Natural killer cell (primary cell): ENCODE data around the gene TMEM161B. TPM values are rescaled to one million over a fixed set of nuclear protein-coding genes. Genes with fewer than 3 reads are reported as not detected.

Experiments used
- ATAC-seq, 3 donors: fragments of 150-1000 bp in 2 of 3; fragments of 200-7000 bp in 1 of 3; cut with Tn5 transposase; 1 replicate in 1 of 3; 2 replicates in 2 of 3; pipeline ENCODE4 v1.10.0; 2021; ENCODE audit warnings: mild to moderate bottlenecking in 2 of 3, moderate library complexity in 2 of 3
- DNase-seq, 2 donors: peaks; one replicate each; pipeline versions ENCODE4 v3.0.0 to v3.0.0-alpha.2; 2013 to 2021; ENCODE audit warnings: mixed read lengths in 1 of 2
- H3K27ac ChIP-seq: one replicate; pipeline ENCODE4 v1.5.1; 2013; ENCODE audit warnings: mild to moderate bottlenecking, low read length
- H3K27me3 ChIP-seq: one replicate; pipeline ENCODE4 v1.6.1; 2013; ENCODE audit warnings: low read length; ENCODE audit not compliant: control insufficient read depth, insufficient read depth
- H3K36me3 ChIP-seq: one replicate; pipeline ENCODE4 v1.6.1; 2013; ENCODE audit warnings: low read length; ENCODE audit not compliant: control insufficient read depth, insufficient read depth
- H3K4me1 ChIP-seq: one replicate; pipeline ENCODE4 v1.6.1; 2013; ENCODE audit warnings: low read length; ENCODE audit not compliant: control insufficient read depth, insufficient read depth
- H3K4me3 ChIP-seq: one replicate; pipeline ENCODE4 v1.5.1; 2013; ENCODE audit warnings: low read length
- H3K9me3 ChIP-seq: one replicate; pipeline ENCODE4 v1.6.1; 2013; ENCODE audit warnings: low read length; ENCODE audit not compliant: control insufficient read depth, insufficient read depth
- H3K27ac Mint-ChIP-seq, 2 donors: one replicate each; pipeline ENCODE4 v1.8.0; 2022; ENCODE audit warnings: mild to moderate bottlenecking in 2 of 2, mixed read lengths in 2 of 2, moderate library complexity in 1 of 2
- H3K27me3 Mint-ChIP-seq, 2 donors: one replicate each; pipeline ENCODE4 v1.8.0; 2022; ENCODE audit warnings: low read depth in 2 of 2, mixed read lengths in 2 of 2
- H3K36me3 Mint-ChIP-seq: one replicate; pipeline ENCODE4 v1.8.0; 2022; ENCODE audit warnings: mixed read lengths
- H3K4me1 Mint-ChIP-seq, 2 donors: one replicate each; pipeline ENCODE4 v1.8.0; 2022; ENCODE audit warnings: mixed read lengths in 2 of 2
- H3K4me3 Mint-ChIP-seq: one replicate; pipeline ENCODE4 v1.8.0; 2022; ENCODE audit warnings: mild to moderate bottlenecking, moderate library complexity, mixed read lengths
- H3K9me3 Mint-ChIP-seq, 2 donors: one replicate each; pipeline ENCODE4 v1.8.0; 2022; ENCODE audit warnings: mixed read lengths in 2 of 2
- CTCF ChIP-seq: fragments of 200-600 bp; IDR thresholded peaks from one replicate; pipeline ENCODE4 v1.8.0; 2022; ENCODE audit warnings: antibody characterized with exemption
- WGBS: methylation state at CpG from one replicate; pipeline ENCODE4 v1.1.7; 2013; ENCODE audit warnings: missing lambda C conversion rate; ENCODE audit not compliant: insufficient coverage; 5-methylcytosine and 5-hydroxymethylcytosine counted together
- intact Hi-C: fragments of 100-400 bp; cut with micrococcal nuclease; formaldehyde crosslinking; loops from one replicate; pipeline ENCODE4 v1.14.2; 2022
- total RNA-seq, 4 donors: library from RNA; stranded (reverse); fragments of 120-200 nt in 1 of 4; gene quantifications; one replicate each; pipeline versions ENCODE4 v1.2.3 to v1.2.4, GENCODE V29; 2013 to 2022

The TMEM161B gene
- total RNA-seq, 3 donors from 2014 or later (not counting 1 experiment from before 2014, with no cell fraction given), result 29.8 to 33.9 (median 33.2) TPM

- H3K9me3 Mint-ChIP-seq, result no peaks in the 10 kb centered on the region
- no peaks in the 10 kb centered on the region for H3K4me1 Mint-ChIP-seq
These were observed 18.7 kb upstream of the TMEM161B start for GRCh38 chr5:88287302-88287701.

DNA sequence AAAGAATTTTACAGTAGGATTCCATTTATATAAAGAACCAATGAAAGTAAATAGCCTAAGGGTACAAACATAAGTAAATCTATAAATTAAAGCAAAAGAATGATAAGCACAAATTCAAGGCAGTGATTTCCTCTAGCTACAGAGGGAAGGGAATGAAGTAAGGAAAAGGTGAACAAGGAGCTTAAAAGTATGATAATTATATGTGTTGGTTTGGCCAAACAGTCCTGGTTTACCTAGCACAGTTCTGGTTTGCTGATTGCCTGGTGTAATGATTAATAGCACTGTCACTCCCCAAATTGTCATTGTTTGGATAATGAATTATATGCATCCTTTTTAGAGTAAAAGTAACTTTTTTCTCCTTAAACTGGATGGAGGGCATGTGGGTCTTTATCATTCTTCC, 15.0 kb upstream of the TMEM161B start:
- Histone ChIP-seq H3K27ac (no peak overlapping the region), H3K9me3 (no peaks in the 10 kb centered on the region), H3K4me1 (no peaks in the 10 kb centered on the region), H3K36me3 (peaks cover 2% of the 10 kb centered on the region), H3K27me3 (no peaks in the 10 kb centered on the region), H3K4me3 (no peak overlapping the region)
- no peaks in the 10 kb centered on the region for H3K9me3 Mint-ChIP-seq
- ATAC-seq (no peak), DNase-seq (no peak)
- no peak overlapping the region for H3K27ac Mint-ChIP-seq
- H3K4me3 Mint-ChIP-seq, result no peak overlapping the region
- H3K27me3 Mint-ChIP-seq, result no peaks in the 10 kb centered on the region
- intact Hi-C loops, result no loop called here
- no peaks in the 10 kb centered on the region for H3K36me3 Mint-ChIP-seq
- peaks cover 0 to 5% of the 10 kb centered on the region in 2 donors for H3K4me1 Mint-ChIP-seq
- no peak for TF ChIP-seq CTCF

More at GRCh38 chr5:88287302-88287701, 18.7 kb upstream of the TMEM161B start:
- H3K36me3 Mint-ChIP-seq, result no peaks in the 10 kb centered on the region
- Histone ChIP-seq H3K4me1 (no peaks in the 10 kb centered on the region), H3K27me3 (no peaks in the 10 kb centered on the region), H3K4me3 (no peak overlapping the region), H3K27ac (no peak overlapping the region), H3K36me3 (peaks cover 6% of the 10 kb centered on the region), H3K9me3 (no peaks in the 10 kb centered on the region)
- intact Hi-C loops, result no loop called here
- TF ChIP-seq CTCF, result no peak
- no peak overlapping the region for H3K4me3 Mint-ChIP-seq
- H3K27me3 Mint-ChIP-seq, result no peaks in the 10 kb centered on the region
- DNase-seq (no peak), ATAC-seq (no peak)
- WGBS, result 97% methylated on average over 3 of the region's 3 CpGs
- no peak overlapping the region for H3K27ac Mint-ChIP-seq

DNA sequence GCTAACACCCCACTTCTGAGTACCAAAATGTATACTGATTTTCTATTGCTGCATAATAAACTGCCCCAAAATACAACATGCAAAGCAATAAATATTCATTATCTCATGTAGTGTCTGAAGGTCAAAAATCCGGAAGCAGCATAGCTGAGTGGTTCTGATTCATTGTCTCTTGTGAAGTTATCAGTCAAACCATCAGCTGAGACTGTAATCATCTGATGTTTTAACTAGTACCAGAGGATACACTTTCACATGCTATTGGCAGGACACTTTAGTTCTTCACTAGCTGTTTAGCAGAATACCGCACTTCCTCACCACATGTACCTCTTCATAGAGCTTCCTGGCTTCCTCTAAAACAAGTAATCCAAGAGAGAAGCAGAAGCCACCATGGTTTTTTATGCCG, 12.7 kb upstream of the TMEM161B start:
- H3K9me3 ChIP-seq, result no peaks in the 10 kb centered on the region
- DNase-seq (no peak), ATAC-seq (no peak)
- Mint-ChIP-seq H3K27me3 (no peaks in the 10 kb centered on the region), H3K9me3 (no peaks in the 10 kb centered on the region), H3K27ac (no peak overlapping the region), H3K4me1 (peaks cover 0 to 10% of the 10 kb centered on the region in 2 donors), H3K4me3 (no peak overlapping the region), H3K36me3 (no peaks in the 10 kb centered on the region)
- H3K4me1 ChIP-seq, result no peaks in the 10 kb centered on the region
- H3K36me3 ChIP-seq, result peaks cover 5% of the 10 kb centered on the region
- H3K27me3 ChIP-seq, result no peaks in the 10 kb centered on the region
- 92% methylated on average over 3 of the region's 3 CpGs for WGBS
- intact Hi-C loops, result no loop called here
- no peak for TF ChIP-seq CTCF
- no peak overlapping the region for H3K27ac ChIP-seq
- H3K4me3 ChIP-seq, result no peak overlapping the region

DNA sequence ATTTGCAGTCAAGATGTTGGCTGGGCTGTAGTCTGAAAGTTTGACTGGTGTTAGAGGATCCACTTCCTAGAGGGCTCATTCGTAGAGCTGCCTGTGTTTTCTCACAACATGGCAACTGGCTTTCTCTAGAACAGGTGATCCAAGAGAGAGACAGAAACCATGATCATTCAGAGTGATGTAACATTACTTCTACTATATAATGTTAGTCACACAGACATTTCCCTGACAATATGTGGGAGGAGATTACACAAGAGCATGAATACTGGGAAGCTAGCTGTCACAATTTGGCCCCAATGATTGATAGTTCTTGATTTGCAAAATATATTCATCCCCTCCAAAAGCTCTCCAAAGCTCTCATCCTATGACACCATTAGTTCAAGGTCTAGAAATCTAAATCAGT, 10.9 kb upstream of the TMEM161B start:
- intact Hi-C loops, result no loop called here
- WGBS, result 91% methylated on average over 1 of the region's 1 CpG
- TF ChIP-seq CTCF, result no peak

More for the DNA sequence above, 10.9 kb upstream of the TMEM161B start:
- Histone ChIP-seq H3K9me3 (no peaks in the 10 kb centered on the region), H3K36me3 (peaks cover 11% of the 10 kb centered on the region), H3K4me3 (no peak overlapping the region), H3K27me3 (no peaks in the 10 kb centered on the region), H3K4me1 (no peaks in the 10 kb centered on the region), H3K27ac (no peak overlapping the region)
- Mint-ChIP-seq H3K27ac (no peak overlapping the region), H3K4me3 (no peak overlapping the region), H3K36me3 (no peaks in the 10 kb centered on the region), H3K9me3 (no peaks in the 10 kb centered on the region), H3K4me1 (peaks cover 5 to 10% of the 10 kb centered on the region in 2 donors), H3K27me3 (no peaks in the 10 kb centered on the region)
- DNase-seq, result no peak
- ATAC-seq, result no peak
